ENCODE measurements around the gene CCL17.

CCL17 gene

DNA sequence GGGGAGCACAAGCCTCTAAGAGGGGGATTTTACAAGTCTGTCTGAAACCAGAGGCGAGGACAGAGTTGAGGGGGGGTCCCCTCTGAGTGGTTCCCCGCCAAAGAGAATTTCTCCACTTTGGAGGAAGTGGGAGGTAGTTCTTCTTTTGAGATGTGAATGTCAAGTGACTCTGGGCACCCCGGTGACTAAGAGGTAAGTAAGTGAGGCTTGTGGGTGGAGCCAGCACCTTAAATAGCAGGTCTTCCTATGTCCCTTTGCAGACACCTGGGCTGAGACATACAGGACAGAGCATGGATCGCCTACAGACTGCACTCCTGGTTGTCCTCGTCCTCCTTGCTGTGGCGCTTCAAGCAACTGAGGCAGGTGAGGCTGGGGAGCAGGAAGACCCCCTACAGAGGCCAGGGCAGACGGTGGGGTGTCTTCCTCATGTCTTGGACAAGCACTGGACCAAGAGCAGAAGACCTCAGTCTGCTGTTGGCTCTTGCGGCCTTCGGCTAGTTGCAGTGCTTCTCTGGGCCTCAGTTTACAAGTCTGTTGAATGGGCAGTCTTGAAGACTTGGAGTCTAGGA, 46.0 kb upstream of the CCL17 start, which contains the start of gene CCL22:
Gene CCL22, plus strand, starts transcription at position 257 of the 569 bp plus-strand sequence. Its CDS starts 34 bp downstream, at position 291.
- no peaks in the 10 kb centered on the region for H3K4me1 ChIP-seq (ENCODE audit: control insufficient read depth in 1 of 2, insufficient read depth in 1 of 2, low read depth in 1 of 2, low read length in 1 of 2)
- H3K9me3 ChIP-seq = no peaks in the 10 kb centered on the region
- TF ChIP-seq, protein P1, sequence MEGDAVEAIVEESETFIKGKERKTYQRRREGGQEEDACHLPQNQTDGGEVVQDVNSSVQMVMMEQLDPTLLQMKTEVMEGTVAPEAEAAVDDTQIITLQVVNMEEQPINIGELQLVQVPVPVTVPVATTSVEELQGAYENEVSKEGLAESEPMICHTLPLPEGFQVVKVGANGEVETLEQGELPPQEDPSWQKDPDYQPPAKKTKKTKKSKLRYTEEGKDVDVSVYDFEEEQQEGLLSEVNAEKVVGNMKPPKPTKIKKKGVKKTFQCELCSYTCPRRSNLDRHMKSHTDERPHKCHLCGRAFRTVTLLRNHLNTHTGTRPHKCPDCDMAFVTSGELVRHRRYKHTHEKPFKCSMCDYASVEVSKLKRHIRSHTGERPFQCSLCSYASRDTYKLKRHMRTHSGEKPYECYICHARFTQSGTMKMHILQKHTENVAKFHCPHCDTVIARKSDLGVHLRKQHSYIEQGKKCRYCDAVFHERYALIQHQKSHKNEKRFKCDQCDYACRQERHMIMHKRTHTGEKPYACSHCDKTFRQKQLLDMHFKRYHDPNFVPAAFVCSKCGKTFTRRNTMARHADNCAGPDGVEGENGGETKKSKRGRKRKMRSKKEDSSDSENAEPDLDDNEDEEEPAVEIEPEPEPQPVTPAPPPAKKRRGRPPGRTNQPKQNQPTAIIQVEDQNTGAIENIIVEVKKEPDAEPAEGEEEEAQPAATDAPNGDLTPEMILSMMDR (IDR thresholded peaks at IDR 0.05) = no peak
- H3K27me3 ChIP-seq = peaks cover 4% of the 10 kb centered on the region
- no peaks in the 10 kb centered on the region for H3K36me3 ChIP-seq
- no peak within 1 kb of the TSS for H3K27ac ChIP-seq
- no peak within 1 kb of the TSS for H3K4me3 ChIP-seq (ENCODE audit: low read depth in 1 of 2, low read length in 1 of 2)

DNA sequence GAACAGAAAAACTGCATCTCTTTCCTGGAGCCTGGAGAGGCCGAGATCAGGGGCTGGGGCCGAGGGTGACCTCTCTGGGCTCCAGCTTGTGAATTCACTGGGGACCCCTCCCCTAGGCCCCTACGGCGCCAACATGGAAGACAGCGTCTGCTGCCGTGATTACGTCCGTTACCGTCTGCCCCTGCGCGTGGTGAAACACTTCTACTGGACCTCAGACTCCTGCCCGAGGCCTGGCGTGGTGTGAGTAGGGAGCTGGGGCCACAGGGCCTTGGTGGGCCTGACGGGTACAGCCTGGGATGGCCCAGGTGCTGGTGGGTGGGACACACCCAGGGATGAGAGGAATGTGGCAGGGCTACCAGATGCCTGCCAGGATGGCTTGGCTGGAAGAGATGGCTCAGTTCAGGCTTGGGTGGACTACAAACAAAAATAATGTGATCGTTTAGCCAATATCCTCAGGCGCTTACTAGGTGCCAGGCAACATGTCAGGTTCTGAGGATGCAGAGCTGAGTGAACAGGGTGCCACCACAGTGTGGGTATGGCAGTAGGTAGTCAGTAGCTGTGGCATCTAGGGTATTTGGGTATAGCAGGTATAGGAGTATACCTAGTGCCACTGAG, 44.1 kb upstream of the CCL17 start:
- Histone ChIP-seq H3K4me1 (ENCODE audit: control insufficient read depth in 1 of 2, insufficient read depth in 1 of 2, low read depth in 1 of 2, low read length in 1 of 2) (no peaks in the 10 kb centered on the region), H3K27me3 (peaks cover 4% of the 10 kb centered on the region), H3K27ac (no peak overlapping the region), H3K4me3 (ENCODE audit: low read depth in 1 of 2, low read length in 1 of 2) (no peak overlapping the region), H3K9me3 (no peaks in the 10 kb centered on the region), H3K36me3 (no peaks in the 10 kb centered on the region)
- TF ChIP-seq, protein P1 (IDR thresholded peaks at IDR 0.05) = no peak

DNA sequence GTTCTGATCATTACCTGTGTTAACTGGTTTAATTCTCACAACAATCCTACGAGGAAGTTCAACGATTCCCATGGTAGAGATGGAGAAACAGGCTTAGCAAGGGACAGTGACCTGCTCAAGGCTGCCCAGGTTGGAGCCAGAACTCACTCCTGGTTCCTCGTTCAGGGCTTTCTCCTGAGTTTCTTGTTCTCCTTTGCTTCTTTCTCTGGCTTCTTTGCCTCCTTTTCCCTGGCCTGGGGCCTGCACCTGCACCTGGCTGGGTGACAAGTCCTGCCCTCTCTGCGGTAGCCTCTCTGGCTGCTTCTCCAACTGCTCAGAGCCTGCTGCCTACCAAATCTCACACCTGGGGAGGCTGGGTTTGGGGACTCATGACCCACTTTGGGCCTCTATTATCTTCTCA, 43.2 kb upstream of the CCL17 start:
- H3K4me3 ChIP-seq (ENCODE audit: low read depth in 1 of 2, low read length in 1 of 2) = no peak overlapping the region
- H3K36me3 ChIP-seq = no peaks in the 10 kb centered on the region
- H3K4me1 ChIP-seq (ENCODE audit: control insufficient read depth in 1 of 2, insufficient read depth in 1 of 2, low read depth in 1 of 2, low read length in 1 of 2) = no peaks in the 10 kb centered on the region
- H3K27ac ChIP-seq = no peak overlapping the region
- TF ChIP-seq, protein P1 (IDR thresholded peaks at IDR 0.05) = no peak
- peaks cover 14% of the 10 kb centered on the region for H3K27me3 ChIP-seq
- H3K9me3 ChIP-seq = no peaks in the 10 kb centered on the region

DNA sequence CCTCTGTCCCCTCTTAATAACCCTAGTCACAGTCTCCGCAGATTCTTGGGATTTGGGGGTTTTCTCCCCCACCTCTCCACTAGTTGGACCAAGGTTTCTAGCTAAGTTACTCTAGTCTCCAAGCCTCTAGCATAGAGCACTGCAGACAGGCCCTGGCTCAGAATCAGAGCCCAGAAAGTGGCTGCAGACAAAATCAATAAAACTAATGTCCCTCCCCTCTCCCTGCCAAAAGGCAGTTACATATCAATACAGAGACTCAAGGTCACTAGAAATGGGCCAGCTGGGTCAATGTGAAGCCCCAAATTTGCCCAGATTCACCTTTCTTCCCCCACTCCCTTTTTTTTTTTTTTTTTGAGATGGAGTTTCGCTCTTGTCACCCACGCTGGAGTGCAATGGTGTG, 40.4 kb upstream of the CCL17 start:
- Histone ChIP-seq H3K36me3 (no peaks in the 10 kb centered on the region), H3K4me3 (ENCODE audit: low read depth in 1 of 2, low read length in 1 of 2) (no peak overlapping the region), H3K27me3 (peaks cover 24% of the 10 kb centered on the region), H3K9me3 (no peaks in the 10 kb centered on the region), H3K27ac (no peak overlapping the region), H3K4me1 (ENCODE audit: control insufficient read depth in 1 of 2, insufficient read depth in 1 of 2, low read depth in 1 of 2, low read length in 1 of 2) (no peaks in the 10 kb centered on the region)
- TF ChIP-seq, protein P1 (IDR thresholded peaks at IDR 0.05) = no peak

DNA sequence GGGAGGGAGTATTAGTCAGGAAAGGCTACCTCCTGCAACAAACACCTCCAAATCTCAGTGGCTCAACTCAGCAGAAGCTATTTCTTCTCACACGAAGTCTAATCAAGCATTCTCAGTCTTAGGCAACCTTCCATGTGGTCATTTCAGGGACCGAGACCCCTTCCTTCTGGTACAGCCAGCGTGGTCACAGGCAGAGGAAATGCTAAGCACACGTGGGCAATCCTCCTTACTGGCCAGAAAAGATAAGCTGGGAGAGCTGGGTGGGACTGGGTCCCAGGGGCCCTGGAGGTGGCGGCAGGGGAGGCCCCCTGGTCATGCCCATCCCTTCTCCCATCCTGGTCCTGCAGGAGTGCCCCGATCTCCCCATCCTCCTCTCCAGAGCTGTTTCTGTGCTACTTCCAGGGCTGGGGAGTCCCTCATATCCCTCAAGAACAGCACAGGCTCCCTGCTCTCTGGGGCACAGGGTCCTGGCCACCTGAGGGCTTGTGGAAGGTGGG, 38.0 kb upstream of the CCL17 start:
- no peaks in the 10 kb centered on the region for H3K9me3 ChIP-seq
- H3K36me3 ChIP-seq = no peaks in the 10 kb centered on the region
- peaks cover 33% of the 10 kb centered on the region for H3K27me3 ChIP-seq
- H3K27ac ChIP-seq = no peak overlapping the region
- H3K4me1 ChIP-seq (ENCODE audit: control insufficient read depth in 1 of 2, insufficient read depth in 1 of 2, low read depth in 1 of 2, low read length in 1 of 2) = no peaks in the 10 kb centered on the region
- TF ChIP-seq, protein P1 (IDR thresholded peaks at IDR 0.05) = no peak
- H3K4me3 ChIP-seq (ENCODE audit: low read depth in 1 of 2, low read length in 1 of 2) = no peak overlapping the region

All from neutrophil (primary cell).